ENCODE results near the gene KLF6.

Gene KLF6

GRCh38 chr10:3728563-3728962 lies 56.4 kb downstream of the KLF6 start:
- Mint-ChIP-seq H3K9me3 (peaks cover 12% of the 10 kb centered on the region), H3K4me1 (no peaks in the 10 kb centered on the region), H3K27me3 (ENCODE audit: low read depth) (no peaks in the 10 kb centered on the region), H3K27ac (no peak overlapping the region), H3K36me3 (ENCODE audit: low read depth) (no peaks in the 10 kb centered on the region), H3K4me3 (no peak overlapping the region)
- TF ChIP-seq CTCF (IDR thresholded peaks at IDR 0.05; ENCODE audit: unreplicated experiment in 3 of 3), result no peak

GRCh38 chr10:3727268-3727667 lies 57.7 kb downstream of the KLF6 start:
- no peaks in the 10 kb centered on the region for H3K36me3 Mint-ChIP-seq (ENCODE audit: low read depth)
- H3K4me1 Mint-ChIP-seq, result no peaks in the 10 kb centered on the region
- H3K4me3 Mint-ChIP-seq, result no peak overlapping the region
- H3K9me3 Mint-ChIP-seq, result peaks cover 9% of the 10 kb centered on the region
- H3K27ac Mint-ChIP-seq, result no peak overlapping the region
- no peaks in the 10 kb centered on the region for H3K27me3 Mint-ChIP-seq (ENCODE audit: low read depth)
- TF ChIP-seq CTCF (IDR thresholded peaks at IDR 0.05; ENCODE audit: unreplicated experiment in 3 of 3), result no peak
